ENCODE data around the gene SYPL2.

Gene SYPL2

DNA sequence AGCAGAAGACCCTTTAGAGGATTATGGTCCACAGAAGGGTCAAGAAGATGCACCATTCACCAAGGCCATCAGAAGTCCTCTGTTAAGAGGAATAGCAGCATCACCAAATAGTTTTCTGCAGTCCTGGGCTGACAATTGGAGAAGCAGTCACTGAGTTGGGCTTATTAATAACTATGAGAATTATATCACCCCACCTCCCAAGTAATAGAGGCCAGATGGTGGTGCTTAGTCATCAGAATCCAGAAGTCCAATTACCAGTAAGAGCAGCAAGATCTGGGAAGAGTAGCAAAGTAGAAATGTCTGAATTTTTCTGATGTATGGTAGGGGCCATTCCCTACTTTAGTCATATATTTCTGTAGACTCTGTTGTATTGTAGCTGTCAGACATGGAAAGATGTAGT, 34.0 kb upstream of the SYPL2 start:
- Histone ChIP-seq H3K23ac (ENCODE audit: low read length) (no peak overlapping the region), H4K8ac (ENCODE audit: low read depth, low read length) (no peak overlapping the region), H2BK15ac (replicated peaks; ENCODE audit: low read depth) (no peak overlapping the region), H4K5ac (ENCODE audit: low read length) (no peak overlapping the region), H2BK120ac (ENCODE audit: low read depth, low read length) (no peak overlapping the region), H2BK5ac (ENCODE audit: low read length) (no peak overlapping the region), H3K18ac (ENCODE audit: low read length) (no peak overlapping the region), H3K4me3 (ENCODE audit: low read length) (no peak overlapping the region), H3K9ac (ENCODE audit: low read length) (no peak overlapping the region), H3K79me1 (ENCODE audit: low read length) (no peaks in the 10 kb centered on the region), H2AK5ac (ENCODE audit: low read length) (no peak overlapping the region), H3K4ac (ENCODE audit: low read depth, low read length) (no peak overlapping the region), H3K4me1 (ENCODE audit: control insufficient read depth, low read depth, low read length) (no peaks in the 10 kb centered on the region), H3K27me3 (ENCODE audit: insufficient read depth, low read length, poor library complexity) (no peaks in the 10 kb centered on the region), H3K36me3 (ENCODE audit: control insufficient read depth, insufficient read depth, low read length) (no peaks in the 10 kb centered on the region), H3K56ac (ENCODE audit: low read length) (no peak overlapping the region), H3K79me2 (ENCODE audit: control insufficient read depth, insufficient read depth, low read length) (no peaks in the 10 kb centered on the region), H3K27ac (ENCODE audit: low read depth, low read length) (no peak overlapping the region), H3K4me2 (ENCODE audit: low read length) (no peak overlapping the region)
- DNase-seq = no peak

DNA sequence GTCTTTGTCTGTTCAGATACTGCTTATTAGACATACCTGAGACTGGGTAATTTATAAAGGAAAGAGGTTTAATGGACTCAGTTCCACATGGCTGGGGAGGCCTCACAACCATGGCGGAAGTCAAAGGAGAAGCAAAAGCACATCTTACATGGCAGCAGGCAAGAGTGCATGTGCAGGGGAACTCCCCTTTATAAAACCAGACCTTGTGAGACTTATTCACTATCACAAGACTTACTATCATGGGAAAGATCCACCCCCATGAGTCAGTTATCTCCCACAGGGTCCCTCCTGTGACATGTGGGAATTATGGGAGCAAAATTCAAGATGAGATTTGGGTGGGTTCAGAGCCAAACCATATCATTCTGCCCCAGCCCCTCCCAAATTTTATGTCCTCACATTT, 33.0 kb upstream of the SYPL2 start:
- H2BK120ac ChIP-seq (ENCODE audit: low read depth, low read length) = no peak overlapping the region
- no peaks in the 10 kb centered on the region for H3K27me3 ChIP-seq (ENCODE audit: insufficient read depth, low read length, poor library complexity)
- H3K4me2 ChIP-seq (ENCODE audit: low read length) = no peak overlapping the region
- H2AK5ac ChIP-seq (ENCODE audit: low read length) = no peak overlapping the region
- no peak overlapping the region for H3K23ac ChIP-seq (ENCODE audit: low read length)
- no peak overlapping the region for H2BK5ac ChIP-seq (ENCODE audit: low read length)
- DNase-seq = no peak
- H3K9ac ChIP-seq (ENCODE audit: low read length) = no peak overlapping the region
- no peak overlapping the region for H3K18ac ChIP-seq (ENCODE audit: low read length)
- H3K56ac ChIP-seq (ENCODE audit: low read length) = no peak overlapping the region
- H4K5ac ChIP-seq (ENCODE audit: low read length) = no peak overlapping the region
- H4K8ac ChIP-seq (ENCODE audit: low read depth, low read length) = no peak overlapping the region
- H3K4ac ChIP-seq (ENCODE audit: low read depth, low read length) = no peak overlapping the region
- WGBS (ENCODE audit: extremely low coverage, insufficient coverage, low lambda C conversion rate) = no CpG with 5 or more reads among the region's 1 CpG
- no peak overlapping the region for H3K4me3 ChIP-seq (ENCODE audit: low read length)
- H3K27ac ChIP-seq (ENCODE audit: low read depth, low read length) = no peak overlapping the region
- H3K36me3 ChIP-seq (ENCODE audit: control insufficient read depth, insufficient read depth, low read length) = no peaks in the 10 kb centered on the region
- H3K79me2 ChIP-seq (ENCODE audit: control insufficient read depth, insufficient read depth, low read length) = no peaks in the 10 kb centered on the region
- H2BK15ac ChIP-seq (replicated peaks; ENCODE audit: low read depth) = no peak overlapping the region
- H3K4me1 ChIP-seq (ENCODE audit: control insufficient read depth, low read depth, low read length) = no peaks in the 10 kb centered on the region
- H3K79me1 ChIP-seq (ENCODE audit: low read length) = no peaks in the 10 kb centered on the region

DNA sequence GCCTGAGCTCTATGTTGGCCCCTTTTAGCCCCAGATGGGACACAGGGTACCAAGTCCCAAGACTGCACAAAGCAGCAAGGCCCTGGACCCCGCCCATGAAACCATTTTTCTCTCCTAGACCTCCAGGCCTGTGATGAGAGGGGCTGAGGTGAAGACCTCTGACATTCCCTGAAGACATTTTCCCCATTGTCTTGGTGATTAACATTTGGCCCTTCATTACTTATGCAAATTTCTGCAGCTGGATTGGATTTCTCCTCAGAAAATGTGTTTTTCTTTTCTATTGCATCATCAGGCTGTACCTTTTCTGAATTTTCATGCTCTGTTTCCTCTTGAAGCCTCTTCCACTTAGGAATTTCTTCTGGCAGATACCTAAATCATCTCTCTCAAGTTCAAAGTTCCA, 31.9 kb upstream of the SYPL2 start:
- no peak overlapping the region for H4K8ac ChIP-seq (ENCODE audit: low read depth, low read length)
- H3K18ac ChIP-seq (ENCODE audit: low read length) = no peak overlapping the region
- no peak overlapping the region for H3K9ac ChIP-seq (ENCODE audit: low read length)
- H3K79me2 ChIP-seq (ENCODE audit: control insufficient read depth, insufficient read depth, low read length) = no peaks in the 10 kb centered on the region
- no peaks in the 10 kb centered on the region for H3K27me3 ChIP-seq (ENCODE audit: insufficient read depth, low read length, poor library complexity)
- H3K4me2 ChIP-seq (ENCODE audit: low read length) = no peak overlapping the region
- no peak for DNase-seq
- no peak overlapping the region for H2BK120ac ChIP-seq (ENCODE audit: low read depth, low read length)
- H3K27ac ChIP-seq (ENCODE audit: low read depth, low read length) = no peak overlapping the region
- H3K4me3 ChIP-seq (ENCODE audit: low read length) = no peak overlapping the region
- no peak overlapping the region for H2AK5ac ChIP-seq (ENCODE audit: low read length)
- no peaks in the 10 kb centered on the region for H3K4me1 ChIP-seq (ENCODE audit: control insufficient read depth, low read depth, low read length)
- no peak overlapping the region for H4K5ac ChIP-seq (ENCODE audit: low read length)
- H2BK15ac ChIP-seq (replicated peaks; ENCODE audit: low read depth) = no peak overlapping the region
- H2BK5ac ChIP-seq (ENCODE audit: low read length) = no peak overlapping the region
- no peak overlapping the region for H3K4ac ChIP-seq (ENCODE audit: low read depth, low read length)
- no peak overlapping the region for H3K23ac ChIP-seq (ENCODE audit: low read length)
- H3K36me3 ChIP-seq (ENCODE audit: control insufficient read depth, insufficient read depth, low read length) = no peaks in the 10 kb centered on the region
- H3K56ac ChIP-seq (ENCODE audit: low read length) = no peak overlapping the region
- no CpG with 5 or more reads among the region's 1 CpG for WGBS (ENCODE audit: extremely low coverage, insufficient coverage, low lambda C conversion rate)
- H3K79me1 ChIP-seq (ENCODE audit: low read length) = no peaks in the 10 kb centered on the region

- no peaks in the 10 kb centered on the region for H3K79me1 ChIP-seq (ENCODE audit: low read length)
- no CpG with 5 or more reads among the region's 3 CpGs for WGBS (ENCODE audit: extremely low coverage, insufficient coverage, low lambda C conversion rate)
- no peak overlapping the region for H2BK15ac ChIP-seq (replicated peaks; ENCODE audit: low read depth)
- H4K5ac ChIP-seq (ENCODE audit: low read length) = no peak overlapping the region
- H3K18ac ChIP-seq (ENCODE audit: low read length) = no peak overlapping the region
- peaks cover 2% of the 10 kb centered on the region for H3K27me3 ChIP-seq (ENCODE audit: insufficient read depth, low read length, poor library complexity)
- DNase-seq = no peak
- no peak overlapping the region for H3K9ac ChIP-seq (ENCODE audit: low read length)
- H2BK120ac ChIP-seq (ENCODE audit: low read depth, low read length) = no peak overlapping the region
- H3K4me2 ChIP-seq (ENCODE audit: low read length) = no peak overlapping the region
- H3K23ac ChIP-seq (ENCODE audit: low read length) = no peak overlapping the region
- H3K4me1 ChIP-seq (ENCODE audit: control insufficient read depth, low read depth, low read length) = no peaks in the 10 kb centered on the region
- no peak overlapping the region for H2AK5ac ChIP-seq (ENCODE audit: low read length)
- no peaks in the 10 kb centered on the region for H3K79me2 ChIP-seq (ENCODE audit: control insufficient read depth, insufficient read depth, low read length)
- no peaks in the 10 kb centered on the region for H3K36me3 ChIP-seq (ENCODE audit: control insufficient read depth, insufficient read depth, low read length)
- no peak overlapping the region for H2BK5ac ChIP-seq (ENCODE audit: low read length)
- no peak overlapping the region for H3K27ac ChIP-seq (ENCODE audit: low read depth, low read length)
- no peak overlapping the region for H3K56ac ChIP-seq (ENCODE audit: low read length)
- no peak overlapping the region for H3K4ac ChIP-seq (ENCODE audit: low read depth, low read length)
- no peak overlapping the region for H4K8ac ChIP-seq (ENCODE audit: low read depth, low read length)
- H3K4me3 ChIP-seq (ENCODE audit: low read length) = no peak overlapping the region
These were observed 27.5 kb upstream of the SYPL2 start for GRCh38 chr1:109438798-109439297.

DNA sequence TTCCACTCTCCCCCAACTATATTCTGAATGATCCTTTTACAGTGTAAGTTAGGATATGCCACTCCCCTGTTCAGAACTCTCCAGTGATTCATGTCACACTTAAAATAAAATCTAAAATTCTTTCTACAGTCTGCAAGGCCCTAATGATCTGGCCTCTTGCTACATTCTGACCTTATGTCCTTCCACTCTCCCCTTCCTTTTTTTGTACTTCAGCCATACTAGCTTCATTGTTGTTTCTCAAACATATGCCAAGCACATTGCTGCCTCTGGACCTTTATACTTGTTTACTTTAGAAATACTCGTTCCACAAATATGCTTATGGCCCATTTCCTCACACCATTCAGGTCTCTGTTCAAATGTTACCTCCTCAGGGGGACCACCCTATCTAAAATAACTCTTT, 25.3 kb upstream of the SYPL2 start:
- Histone ChIP-seq H3K23ac (ENCODE audit: low read length) (no peak overlapping the region), H3K79me1 (ENCODE audit: low read length) (no peaks in the 10 kb centered on the region), H2BK5ac (ENCODE audit: low read length) (no peak overlapping the region), H2BK120ac (ENCODE audit: low read depth, low read length) (no peak overlapping the region), H3K36me3 (ENCODE audit: control insufficient read depth, insufficient read depth, low read length) (no peaks in the 10 kb centered on the region), H3K18ac (ENCODE audit: low read length) (no peak overlapping the region), H4K8ac (ENCODE audit: low read depth, low read length) (no peak overlapping the region), H3K79me2 (ENCODE audit: control insufficient read depth, insufficient read depth, low read length) (no peaks in the 10 kb centered on the region), H4K5ac (ENCODE audit: low read length) (no peak overlapping the region), H3K56ac (ENCODE audit: low read length) (no peak overlapping the region), H3K4me3 (ENCODE audit: low read length) (no peak overlapping the region), H3K4me2 (ENCODE audit: low read length) (no peak overlapping the region), H3K4ac (ENCODE audit: low read depth, low read length) (no peak overlapping the region), H3K27me3 (ENCODE audit: insufficient read depth, low read length, poor library complexity) (peaks cover 2% of the 10 kb centered on the region), H2BK15ac (replicated peaks; ENCODE audit: low read depth) (no peak overlapping the region), H3K4me1 (ENCODE audit: control insufficient read depth, low read depth, low read length) (no peaks in the 10 kb centered on the region), H3K9ac (ENCODE audit: low read length) (no peak overlapping the region), H2AK5ac (ENCODE audit: low read length) (no peak overlapping the region), H3K27ac (ENCODE audit: low read depth, low read length) (no peak overlapping the region)
- DNase-seq = no peak
- WGBS (ENCODE audit: extremely low coverage, insufficient coverage, low lambda C conversion rate) = no CpG with 5 or more reads among the region's 1 CpG

DNA sequence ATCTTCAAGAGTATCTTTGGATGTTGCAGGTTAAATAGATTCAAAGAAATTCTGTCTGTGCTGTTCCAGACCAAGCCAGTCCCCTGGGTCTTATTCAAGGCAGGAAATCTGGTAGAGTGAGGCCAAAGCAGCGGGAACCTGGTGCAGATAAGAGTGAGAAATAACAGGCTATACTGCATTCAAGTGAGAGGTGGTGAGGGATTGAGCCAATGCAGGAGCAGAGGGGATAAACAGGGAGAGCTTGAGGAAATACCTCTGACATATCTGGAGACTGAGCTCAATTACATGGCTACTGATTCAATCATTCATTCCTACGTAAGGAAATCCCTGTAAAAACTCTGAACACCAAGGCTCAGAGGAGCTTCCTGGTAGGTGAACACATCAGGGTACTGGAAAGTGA, 22.9 kb upstream of the SYPL2 start:
- no peaks in the 10 kb centered on the region for H3K4me1 ChIP-seq (ENCODE audit: control insufficient read depth, low read depth, low read length)
- H3K4me3 ChIP-seq (ENCODE audit: low read length) = no peak overlapping the region
- no peak overlapping the region for H3K27ac ChIP-seq (ENCODE audit: low read depth, low read length)
- no peak overlapping the region for H3K4ac ChIP-seq (ENCODE audit: low read depth, low read length)
- no peak overlapping the region for H3K23ac ChIP-seq (ENCODE audit: low read length)
- no peaks in the 10 kb centered on the region for H3K36me3 ChIP-seq (ENCODE audit: control insufficient read depth, insufficient read depth, low read length)
- H3K18ac ChIP-seq (ENCODE audit: low read length) = no peak overlapping the region
- H3K79me1 ChIP-seq (ENCODE audit: low read length) = no peaks in the 10 kb centered on the region
- H2BK15ac ChIP-seq (replicated peaks; ENCODE audit: low read depth) = no peak overlapping the region
- no peak overlapping the region for H2AK5ac ChIP-seq (ENCODE audit: low read length)
- H3K79me2 ChIP-seq (ENCODE audit: control insufficient read depth, insufficient read depth, low read length) = no peaks in the 10 kb centered on the region
- H2BK5ac ChIP-seq (ENCODE audit: low read length) = no peak overlapping the region
- H3K9ac ChIP-seq (ENCODE audit: low read length) = no peak overlapping the region
- no peak overlapping the region for H3K56ac ChIP-seq (ENCODE audit: low read length)
- no peak overlapping the region for H4K8ac ChIP-seq (ENCODE audit: low read depth, low read length)
- H4K5ac ChIP-seq (ENCODE audit: low read length) = no peak overlapping the region
- no peak overlapping the region for H3K4me2 ChIP-seq (ENCODE audit: low read length)
- no CpG with 5 or more reads among the region's 2 CpGs for WGBS (ENCODE audit: extremely low coverage, insufficient coverage, low lambda C conversion rate)
- peak; percentile 13 for DNase-seq
- H2BK120ac ChIP-seq (ENCODE audit: low read depth, low read length) = no peak overlapping the region
- H3K27me3 ChIP-seq (ENCODE audit: insufficient read depth, low read length, poor library complexity) = peaks cover 2% of the 10 kb centered on the region
